ENCODE results near the gene HOXC10.

HOXC10 gene

DNA sequence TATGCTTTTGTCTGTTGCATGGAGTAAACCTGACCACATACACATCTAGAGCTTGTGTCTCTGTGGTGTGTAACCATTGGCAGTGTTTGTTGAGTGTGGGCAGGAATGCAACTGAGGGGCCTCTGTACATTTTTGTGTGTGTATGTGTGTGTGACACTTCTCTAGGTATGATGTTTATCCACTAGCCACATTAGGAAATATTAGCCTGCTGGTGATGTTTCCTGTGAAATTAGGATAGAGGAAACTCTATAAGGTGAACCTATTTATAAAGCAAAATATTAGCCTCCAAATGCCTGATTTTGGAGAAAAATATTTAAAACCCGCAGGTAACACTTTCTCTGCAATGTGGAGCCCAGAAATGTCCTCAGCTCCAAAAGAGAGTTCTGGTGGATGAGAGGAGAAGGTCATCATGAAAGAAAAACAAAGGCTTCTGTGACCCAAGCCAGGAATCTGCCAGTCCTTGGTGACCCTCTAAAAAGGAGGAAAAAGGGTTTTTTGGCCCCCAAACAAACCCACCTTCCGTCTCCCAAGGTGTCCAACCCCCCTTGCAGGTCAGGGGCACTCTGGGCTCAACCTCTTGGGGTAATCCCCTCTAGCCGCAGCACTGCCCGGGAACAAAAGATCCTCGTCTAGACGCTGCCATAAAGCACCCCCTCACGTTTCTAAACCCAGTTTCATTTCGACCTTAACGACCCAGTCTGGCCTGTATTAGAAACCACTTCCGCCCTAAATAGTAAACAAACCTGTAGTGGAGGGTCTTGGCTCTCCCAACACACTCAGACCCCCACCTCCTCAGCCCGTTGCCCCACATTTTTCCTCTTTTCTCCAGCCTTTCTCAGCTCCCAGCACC lies 7.1 kb upstream of the HOXC10 start:
- DNase-seq (ENCODE audit: low spot score) = no peak

DNA sequence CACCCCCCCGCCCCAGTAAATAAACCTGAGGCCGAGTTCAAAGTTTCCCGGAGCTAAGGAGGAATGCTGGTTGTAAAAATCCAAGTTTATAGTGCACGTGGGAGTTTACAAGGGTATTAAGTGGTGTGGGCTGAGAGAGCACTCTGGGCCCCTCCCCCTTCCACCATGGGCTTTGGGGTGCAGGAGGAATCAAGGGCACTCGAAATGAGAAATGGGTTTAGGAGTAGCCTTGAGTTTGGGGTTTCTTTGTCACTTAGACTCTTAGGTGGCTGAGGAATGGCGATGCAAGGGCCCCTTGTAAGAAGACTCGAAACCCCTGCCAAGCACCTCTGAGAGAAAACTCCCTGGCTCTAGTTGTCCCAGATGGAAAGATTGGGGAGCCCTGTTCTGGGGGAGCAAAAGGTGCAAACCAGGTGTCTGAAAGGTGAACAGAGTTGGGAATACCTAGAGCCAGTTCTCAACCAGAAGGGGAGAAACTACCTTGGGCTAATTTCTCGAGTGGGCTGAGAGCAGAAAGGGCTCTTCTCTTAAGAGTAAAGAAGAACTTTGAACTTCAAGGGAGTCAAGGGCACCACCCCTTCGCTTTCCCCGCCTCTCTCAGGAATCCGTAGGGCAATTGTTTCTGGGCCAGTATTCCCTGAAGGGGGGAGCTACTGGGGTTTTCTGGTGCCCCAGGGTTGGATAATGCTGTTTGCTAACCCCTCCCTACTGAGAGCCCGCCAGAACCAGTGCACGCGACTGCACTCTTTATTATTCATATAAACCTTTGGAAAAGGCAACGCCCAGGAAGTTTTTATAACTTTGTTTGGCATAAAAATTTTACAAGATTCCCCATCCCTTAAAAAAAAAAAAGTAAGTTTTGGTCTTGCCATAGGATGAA lies 6.2 kb upstream of the HOXC10 start:
- DNase-seq (ENCODE audit: low spot score) = no peak

DNA sequence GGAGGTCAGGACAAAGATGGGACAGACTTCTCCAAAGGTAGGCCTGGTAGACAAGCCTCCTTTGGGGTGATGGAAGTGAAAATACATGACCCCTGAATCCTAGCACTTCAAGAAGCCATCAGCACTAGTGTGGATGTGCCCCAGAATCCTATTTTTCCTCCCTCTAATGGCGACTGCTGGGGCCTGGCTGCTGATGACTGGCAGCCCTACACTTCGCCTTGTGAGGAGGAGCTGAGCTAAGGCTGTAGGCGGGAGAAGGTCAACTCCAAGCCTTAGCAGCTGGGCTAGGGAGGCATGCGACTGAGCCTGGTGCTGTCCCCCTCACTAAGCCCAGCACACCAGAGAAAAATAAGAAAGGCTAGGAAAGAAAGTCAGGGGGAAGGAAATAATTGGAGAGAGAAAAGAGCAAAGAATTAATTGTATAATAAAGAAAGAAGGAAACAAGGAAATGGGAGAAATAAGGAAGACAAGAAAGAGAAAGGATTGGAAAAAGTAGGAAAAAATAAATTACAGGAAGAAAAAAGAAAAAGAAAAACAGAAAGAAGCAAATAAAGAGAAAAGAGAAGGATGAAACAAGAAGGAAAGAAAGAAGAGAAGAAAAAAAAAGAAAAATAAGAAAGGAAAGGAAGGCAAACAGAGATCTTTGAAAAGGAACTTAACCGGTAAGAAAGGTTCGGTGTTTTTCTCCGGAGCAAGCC lies 4.7 kb upstream of the HOXC10 start:
- no peak for DNase-seq (ENCODE audit: low spot score)

DNA sequence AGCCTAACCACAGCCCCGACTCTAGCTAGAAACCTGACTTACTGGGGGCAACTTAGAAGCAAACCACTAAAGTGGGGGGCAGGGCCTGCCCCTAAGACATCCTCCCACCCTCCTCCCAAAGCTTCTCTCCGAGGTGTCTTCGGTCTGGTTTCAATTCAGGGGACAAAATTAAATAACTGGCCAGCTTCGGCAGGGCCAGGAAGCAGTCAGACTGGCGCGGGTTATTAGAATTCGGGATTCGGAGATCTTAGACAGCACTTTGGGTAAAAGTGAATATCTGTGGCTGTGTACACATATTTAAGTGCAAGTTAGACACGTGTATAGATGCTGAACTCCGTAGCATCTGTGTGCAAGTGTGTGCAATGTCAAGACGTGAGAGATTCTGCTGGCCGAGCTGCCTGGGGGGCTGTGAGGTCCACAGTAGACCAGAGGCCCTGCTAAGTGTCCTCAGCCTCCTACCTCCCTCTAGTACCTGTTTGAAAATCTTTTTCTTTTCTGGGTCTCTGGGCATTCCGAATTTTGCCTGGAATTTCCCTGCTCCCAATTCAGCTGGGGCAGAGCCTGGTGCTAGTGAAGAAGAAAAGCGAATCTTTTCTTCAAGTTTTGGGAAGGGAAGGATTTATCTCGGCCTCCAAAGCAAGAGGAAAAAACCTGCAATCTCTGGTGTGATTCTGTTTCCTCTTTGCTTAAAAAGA lies 4.0 kb upstream of the HOXC10 start:
- DNase-seq (ENCODE audit: low spot score) = no peak

DNA sequence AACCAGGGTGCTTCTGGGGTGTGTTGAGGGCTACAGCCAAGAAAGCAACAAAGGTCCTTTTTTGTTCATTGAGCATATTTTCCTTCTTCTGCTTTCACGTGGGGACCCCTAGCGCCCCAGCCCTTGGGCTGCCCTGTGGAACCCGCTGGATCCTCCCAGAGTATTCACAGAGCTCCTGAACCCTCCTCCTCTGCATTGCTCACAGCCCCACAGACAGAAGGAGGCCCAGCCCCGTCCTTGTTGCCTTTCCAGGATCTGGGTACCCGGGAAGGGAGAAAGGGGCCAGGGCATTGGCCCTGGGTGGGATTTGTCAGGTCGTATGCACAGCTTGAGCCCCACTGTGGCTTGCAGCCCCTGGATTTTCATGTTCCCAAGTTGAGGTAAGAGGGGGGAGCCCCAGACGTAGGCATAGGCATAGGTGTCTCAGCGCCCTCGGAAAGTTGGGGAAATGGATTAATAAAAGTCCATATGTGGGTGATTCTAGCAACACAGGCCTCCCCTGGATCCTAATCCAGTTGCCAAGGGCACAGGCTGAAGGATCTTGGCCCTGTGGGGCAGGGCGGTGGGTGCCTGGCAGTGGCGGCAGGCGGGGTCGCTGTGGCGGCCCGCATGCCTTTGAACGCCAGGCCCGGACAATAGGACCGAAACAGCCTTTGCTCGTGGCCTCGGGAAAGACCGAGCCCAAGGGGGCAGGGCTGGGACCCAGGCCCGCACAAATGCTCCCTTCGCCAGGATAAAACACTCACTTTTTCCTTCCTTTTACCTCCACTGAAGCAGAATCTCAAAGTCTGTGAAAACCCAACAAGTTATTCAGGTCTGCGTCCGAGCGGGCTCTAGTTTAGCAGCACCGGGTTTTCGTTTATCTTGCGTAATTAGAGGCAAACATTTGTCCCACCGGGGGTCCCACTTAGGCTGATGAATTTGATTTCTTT lies 3.0 kb upstream of the HOXC10 start:
- no peak for DNase-seq (ENCODE audit: low spot score)

DNA sequence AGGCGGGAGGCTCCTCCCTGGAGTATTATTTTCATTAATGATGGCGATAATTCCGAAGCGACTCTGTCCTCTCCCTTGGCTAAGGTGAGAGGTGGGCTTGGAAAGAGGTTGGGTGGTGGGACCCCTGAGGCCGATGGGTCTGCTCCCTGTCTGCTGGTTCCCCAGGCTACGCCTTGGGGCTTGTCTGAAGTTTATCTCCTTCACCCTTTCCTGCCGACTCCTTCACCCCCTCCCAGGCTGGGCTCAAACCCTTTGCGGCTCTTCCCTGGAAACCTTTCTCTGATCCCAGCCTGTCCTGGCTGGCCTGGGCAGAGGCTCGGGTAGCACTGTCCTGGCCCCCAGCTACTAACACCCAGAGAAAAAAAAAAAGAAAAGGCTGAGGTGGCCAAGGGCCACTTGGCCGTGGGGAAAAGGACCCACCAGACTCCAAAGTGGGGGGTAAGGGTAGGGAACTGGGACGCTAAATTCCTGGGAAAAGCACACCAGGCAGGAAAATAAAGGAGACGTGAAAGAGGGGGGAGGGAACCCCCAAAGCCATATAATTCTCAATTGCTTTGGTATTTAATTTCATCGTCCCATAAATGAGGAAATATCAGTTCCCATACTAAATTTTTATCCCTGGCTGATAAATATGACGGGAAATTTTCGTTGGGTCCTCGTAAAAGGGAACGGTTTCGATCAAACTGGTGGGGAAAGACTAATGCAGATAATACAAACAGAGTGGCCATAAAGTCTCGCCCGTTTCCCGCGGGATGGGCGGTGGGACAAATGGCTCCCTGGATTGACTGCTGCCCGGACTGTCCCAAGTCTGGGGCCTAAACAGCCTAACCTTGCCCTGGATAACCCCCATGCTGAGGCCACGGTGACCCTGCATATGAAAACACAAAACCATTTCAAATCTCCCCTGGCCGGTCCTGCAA lies 2.0 kb upstream of the HOXC10 start:
- no peak for DNase-seq (ENCODE audit: low spot score)

DNA sequence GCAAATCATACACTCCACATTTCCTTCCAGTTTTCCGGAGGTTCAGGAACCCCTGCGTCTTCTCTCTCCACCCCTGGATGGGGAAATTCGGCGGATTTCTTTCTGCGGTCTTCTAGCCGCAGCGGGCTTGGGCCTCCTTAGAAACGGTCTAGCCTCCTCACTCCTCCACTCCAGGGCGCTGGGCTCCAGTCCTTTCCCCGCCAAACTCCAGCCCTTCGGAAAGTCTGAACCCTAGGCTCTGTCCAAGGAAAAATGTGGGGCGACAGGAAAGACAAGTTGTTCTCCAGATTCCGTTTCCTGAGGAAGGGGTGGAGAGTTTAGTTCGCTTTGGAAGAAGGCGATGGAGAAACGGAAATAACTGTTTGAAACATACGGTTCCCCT lies 1.4 kb upstream of the HOXC10 start:
- DNase-seq (ENCODE audit: low spot score) = no peak

DNA sequence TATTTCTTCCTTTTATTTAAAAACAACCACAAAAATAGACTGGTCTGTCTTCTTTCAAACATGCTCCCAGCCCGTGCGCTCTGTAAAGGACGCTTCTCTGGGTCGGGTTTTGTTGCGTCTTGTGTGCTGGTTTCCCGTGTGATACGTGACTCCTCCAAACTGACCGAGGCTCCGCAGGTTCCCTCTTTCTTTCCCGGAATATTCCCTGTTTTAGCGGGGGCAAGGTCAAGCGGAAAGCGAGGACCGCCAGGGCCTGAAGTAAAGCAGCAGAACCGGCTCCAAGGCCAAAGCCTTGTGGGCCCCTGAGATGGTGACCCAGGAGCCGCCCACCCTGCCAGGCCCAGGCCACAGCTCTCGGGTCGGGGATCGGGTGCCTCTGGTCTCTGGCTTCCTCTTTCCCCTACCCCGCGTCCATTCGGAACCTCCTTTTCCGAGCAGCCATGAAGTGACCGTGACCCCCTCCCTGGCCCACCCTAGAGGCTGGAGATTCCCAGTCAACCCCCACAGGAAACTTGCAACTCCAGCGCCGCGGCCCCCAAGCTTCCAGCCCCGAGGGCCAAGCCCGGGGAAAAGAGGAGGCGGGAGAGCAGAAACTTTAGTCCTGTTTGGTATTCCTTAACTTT lies 885 bp upstream of the HOXC10 start:
- DNase-seq (ENCODE audit: low spot score) = no peak

DNA sequence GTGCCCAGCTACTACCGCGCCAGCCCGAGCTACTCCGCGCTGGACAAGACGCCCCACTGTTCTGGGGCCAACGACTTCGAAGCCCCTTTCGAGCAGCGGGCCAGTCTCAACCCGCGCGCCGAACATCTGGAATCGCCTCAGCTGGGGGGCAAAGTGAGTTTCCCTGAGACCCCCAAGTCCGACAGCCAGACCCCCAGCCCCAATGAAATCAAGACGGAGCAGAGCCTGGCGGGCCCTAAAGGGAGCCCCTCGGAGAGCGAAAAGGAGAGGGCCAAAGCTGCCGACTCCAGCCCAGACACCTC lies 697 bp downstream of the HOXC10 start:
- DNase-seq (ENCODE audit: low spot score) = no peak

DNA sequence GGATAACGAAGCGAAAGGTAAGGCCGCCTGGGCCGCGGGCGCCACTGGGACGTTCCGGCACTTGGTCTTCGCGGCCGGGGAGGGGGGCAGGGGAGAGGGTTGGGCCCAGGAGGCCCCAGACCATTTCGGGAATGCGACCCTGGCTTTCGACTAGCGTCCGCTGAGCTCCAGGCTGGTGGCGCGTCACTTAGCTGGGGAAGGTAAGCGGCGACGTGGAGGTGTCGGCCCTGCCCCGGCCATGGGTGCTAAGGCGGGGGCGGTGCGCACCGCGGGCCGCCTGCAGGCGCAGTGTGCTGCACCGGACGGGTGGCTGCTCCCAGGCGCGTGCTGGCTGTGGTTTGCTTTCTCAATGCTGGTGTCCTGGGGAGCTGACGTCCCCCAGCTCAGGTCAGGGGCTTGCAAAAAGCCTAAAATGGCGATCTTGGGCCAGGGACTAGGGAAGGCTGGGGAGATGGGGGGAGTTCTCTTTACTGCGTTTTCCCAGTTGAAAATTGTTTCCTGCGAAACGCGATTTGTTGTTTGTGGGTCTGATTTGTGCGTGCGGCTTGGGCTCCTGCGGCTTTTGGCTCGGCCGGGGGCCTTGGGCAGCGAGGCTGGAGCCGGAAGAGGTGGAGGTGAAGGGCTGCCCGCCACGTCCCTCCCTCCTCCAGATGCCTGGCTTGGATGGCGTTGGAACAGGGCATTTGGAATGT lies 1.2 kb downstream of the HOXC10 start:
- DNase-seq (ENCODE audit: low spot score) = no peak

DNA sequence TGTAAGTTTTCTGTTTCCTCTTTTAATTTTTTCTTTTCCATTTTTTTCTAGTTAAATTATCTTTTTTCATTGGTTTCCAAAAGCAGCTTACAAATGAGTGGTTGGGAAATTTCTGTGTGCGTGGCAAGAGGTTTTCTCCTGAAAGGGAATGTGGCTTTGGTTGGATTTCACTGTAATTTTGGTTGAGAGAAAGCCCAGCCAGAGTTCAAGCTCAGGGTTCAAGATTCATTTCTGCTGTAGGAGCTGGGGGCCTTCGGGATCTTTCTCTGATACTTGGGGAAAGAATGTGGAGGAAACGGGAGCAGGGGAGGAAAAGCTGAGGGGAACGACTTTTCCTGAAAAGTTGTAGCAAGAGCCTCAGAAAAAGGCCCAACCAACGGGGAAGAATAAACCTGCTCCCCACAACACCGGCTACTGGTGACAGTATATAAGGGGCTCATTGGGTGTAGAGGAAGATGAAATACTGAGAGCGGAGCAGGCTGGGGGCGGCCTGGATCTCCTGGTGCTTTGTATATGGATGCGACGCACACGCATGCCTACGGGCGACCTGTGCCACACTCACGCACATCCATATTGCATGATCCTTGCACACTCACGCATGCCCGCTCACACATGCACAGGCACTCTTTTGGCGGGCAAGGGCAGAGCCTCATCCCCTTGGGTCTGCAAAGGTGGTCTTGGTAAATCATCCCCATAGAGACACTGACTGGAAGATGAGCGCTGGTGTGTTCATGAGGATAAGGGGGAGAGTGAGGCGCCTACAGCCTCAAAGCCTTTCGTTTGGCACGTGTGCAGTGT lies 1.9 kb downstream of the HOXC10 start:
- DNase-seq (ENCODE audit: low spot score) = no peak

DNA sequence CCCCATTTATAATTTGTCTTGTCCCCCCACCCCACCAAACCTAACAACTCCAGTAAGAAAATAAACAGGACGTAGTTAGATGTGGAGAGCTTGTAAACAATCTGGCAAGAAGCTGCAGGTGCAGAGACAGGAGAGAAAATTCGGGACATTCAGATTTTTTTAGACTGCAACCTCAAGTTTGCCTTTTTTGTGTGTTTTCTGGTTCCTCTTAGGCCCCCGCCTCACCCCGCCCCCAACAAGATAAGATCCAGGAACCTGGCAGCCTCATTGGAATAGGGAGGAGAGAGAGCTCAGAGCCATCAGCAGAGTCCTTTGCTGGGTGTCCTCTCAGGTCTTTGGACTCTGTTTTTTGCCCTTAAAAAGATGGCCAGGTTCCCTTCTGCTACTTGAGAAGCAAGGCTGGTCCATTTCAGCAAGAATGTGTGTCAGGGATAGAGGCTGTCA lies 2.9 kb downstream of the HOXC10 start:
- no peak for DNase-seq (ENCODE audit: low spot score)

DNA sequence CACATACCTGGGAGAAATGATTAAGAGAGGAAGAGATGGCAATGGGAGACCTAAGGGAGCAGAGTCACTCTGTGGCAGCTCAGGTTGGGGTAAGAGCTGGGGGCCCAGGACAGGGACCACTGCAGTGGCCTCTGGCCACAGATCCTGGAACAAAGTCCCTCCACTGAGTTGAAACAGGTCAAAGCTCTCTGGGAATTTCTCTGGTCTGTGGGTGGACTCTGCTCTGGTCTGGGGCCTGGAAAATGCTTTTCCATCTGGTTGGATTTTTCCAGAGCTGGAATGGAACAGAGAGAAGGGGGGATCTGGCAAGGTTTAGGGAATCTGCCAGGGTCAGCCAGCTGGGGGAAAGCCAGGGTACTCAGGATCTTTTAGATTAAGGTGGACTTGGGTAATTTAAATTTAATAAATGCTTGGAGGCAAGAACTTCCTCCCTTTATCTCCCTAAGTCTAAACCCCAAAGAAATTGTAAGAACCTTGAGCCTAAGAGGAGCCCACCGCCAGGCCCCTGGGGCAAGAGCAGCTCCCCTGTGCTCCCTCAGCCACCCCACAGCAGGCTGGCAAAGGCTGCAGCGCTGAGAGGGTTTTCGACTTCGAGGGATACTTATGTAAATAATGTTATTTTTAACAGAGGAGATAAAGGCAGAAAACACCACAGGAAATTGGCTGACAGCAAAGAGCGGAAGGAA lies 3.7 kb downstream of the HOXC10 start:
- no peak for DNase-seq (ENCODE audit: low spot score)

DNA sequence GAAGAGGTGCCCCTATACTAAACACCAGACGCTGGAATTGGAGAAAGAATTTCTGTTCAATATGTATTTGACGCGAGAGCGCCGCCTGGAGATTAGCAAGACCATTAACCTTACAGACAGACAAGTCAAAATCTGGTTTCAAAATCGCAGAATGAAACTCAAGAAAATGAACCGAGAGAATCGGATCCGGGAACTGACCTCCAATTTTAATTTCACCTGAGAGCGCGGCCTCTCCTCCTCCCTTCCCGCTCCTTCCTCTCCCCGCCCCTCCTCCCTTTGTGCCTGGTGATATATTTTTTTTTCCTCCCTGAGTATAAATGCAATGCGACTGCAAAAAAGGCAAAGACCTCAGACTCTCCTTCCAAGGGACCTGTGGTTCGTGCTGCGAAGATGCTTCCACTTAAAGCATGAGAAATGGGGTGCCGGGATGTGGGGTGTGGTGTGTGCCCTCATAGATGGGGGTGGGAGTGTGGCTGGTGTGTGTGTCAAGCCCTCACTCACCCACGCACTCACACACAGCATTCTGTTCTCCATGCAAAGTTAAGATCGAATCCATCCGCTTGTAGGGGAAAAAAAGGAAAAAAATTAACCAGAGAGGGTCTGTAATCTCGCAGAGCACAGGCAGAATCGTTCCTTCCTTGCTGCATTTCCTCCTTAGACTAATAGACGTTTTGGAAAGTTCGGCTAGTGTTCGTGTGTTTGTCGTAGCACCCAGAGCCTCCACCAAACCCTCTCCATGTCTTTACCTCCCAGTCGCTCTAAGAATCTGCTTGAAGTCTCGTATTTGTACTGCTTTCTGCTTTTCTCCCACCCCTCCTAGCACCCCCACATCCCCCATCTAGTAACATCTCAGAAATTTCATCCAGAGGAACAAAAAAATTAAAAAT lies 4.5 kb downstream of the HOXC10 start:
- DNase-seq (ENCODE audit: low spot score) = no peak

DNA sequence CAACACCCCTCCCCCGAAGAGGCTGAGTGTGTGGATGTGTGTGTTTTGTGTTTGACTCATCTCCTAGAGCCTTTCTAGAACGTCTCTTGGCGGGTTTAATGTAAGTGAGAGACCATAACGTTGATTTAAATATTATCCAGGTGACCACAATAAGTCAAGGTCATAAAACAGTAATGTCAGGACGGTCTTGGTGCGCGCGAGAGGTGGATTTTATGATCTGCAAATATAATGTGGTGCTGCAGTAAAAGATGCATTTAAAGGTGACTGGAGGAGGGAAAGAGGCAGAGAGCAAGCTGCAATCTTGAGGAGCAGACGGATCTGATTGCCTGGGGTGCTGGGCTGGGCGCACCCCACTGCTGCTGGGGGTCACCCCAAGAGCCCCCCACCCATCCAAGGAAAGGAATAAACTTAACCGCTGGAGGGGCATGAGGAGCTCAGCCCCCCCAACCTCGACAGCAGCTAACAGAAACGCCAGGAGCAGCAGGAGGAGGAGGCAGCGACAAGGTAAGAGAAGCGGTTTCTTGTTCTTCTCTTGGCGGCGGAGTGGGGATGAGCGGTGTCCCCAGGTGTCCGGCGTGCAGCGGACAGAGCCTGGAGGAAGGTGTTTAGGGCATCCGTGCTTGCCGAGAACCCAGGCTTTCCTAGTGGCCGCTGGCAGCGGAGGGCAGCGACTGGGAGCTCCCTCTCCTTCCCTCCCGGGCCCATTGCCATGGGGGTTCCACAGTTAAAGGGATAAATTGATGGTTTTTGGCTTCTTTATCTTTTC lies 5.5 kb downstream of the HOXC10 start:
- no peak for DNase-seq (ENCODE audit: low spot score)

DNA sequence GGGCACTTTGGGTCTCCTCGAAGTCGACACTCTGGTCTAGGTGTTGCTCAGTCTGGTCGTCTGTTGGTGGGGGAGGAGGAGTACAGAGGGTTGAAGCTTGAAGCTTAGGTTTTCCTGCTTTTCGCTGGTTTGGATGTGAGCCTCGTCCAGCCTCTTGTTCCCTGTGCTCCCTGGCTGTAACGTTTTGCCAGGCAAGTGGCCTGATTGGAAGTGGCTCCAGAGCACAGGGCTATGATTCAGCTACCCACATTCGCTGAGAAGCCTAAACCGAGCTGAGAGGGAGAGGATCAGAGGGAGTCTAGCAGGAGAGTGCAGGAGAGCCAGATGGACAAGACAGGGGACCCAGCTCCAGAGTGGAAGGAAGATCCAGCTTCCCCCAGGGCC lies 6.1 kb downstream of the HOXC10 start:
- no peak for DNase-seq (ENCODE audit: low spot score)
